HL-60/S4 treated with retinoic acid at 250 ng/mL for 4 days and 3 days (cell line): ENCODE results near the gene FGFBP1.
"Not testable (repeated sequence)": the region's sequence is repeated elsewhere in the genome, so short reads cannot be mapped to it uniquely, and the experiment has no call there.

Experiments used
- in situ Hi-C: fragments of 300-500 bp; cut with MboI; formaldehyde crosslinking; loops from 2 replicates; pipeline ENCODE4 v1.7.0; 2022; ENCODE audit warnings: low sequenced_read_pairs

Gene FGFBP1

GRCh38 chr4:15948826-15949225, 10.3 kb upstream of the FGFBP1 start:
- in situ Hi-C loops, result no loop called here

- in situ Hi-C loops, result no loop called here
Observed at GRCh38 chr4:15947684-15948083, 9.1 kb upstream of the FGFBP1 start.

- in situ Hi-C loops, result no loop called here
Observed at GRCh38 chr4:15945516-15945915, 7.0 kb upstream of the FGFBP1 start.

GRCh38 chr4:15944895-15945294, 6.4 kb upstream of the FGFBP1 start:
- in situ Hi-C loops, result no loop called here

GRCh38 chr4:15942283-15942682, 3.7 kb upstream of the FGFBP1 start:
- in situ Hi-C loops, result no loop called here

- in situ Hi-C loops, result no loop called here
Observed at GRCh38 chr4:15938182-15938581, 358 bp downstream of the FGFBP1 start.

GRCh38 chr4:15936495-15936894, 2.0 kb downstream of the FGFBP1 start:
- in situ Hi-C loops, result no loop called here

GRCh38 chr4:15935504-15936402, 2.8 kb downstream of the FGFBP1 start:
- in situ Hi-C loops, result no loop called here

- in situ Hi-C loops, result no loop called here
Observed at GRCh38 chr4:15934259-15934658, 4.3 kb downstream of the FGFBP1 start.

GRCh38 chr4:15931451-15932210, 6.9 kb downstream of the FGFBP1 start:
- in situ Hi-C loops, result no loop called here

GRCh38 chr4:15930314-15930713, 8.2 kb downstream of the FGFBP1 start:
- in situ Hi-C loops, result no loop called here

- in situ Hi-C loops, result no loop called here
Observed at GRCh38 chr4:15929540-15929939, 9.0 kb downstream of the FGFBP1 start.

GRCh38 chr4:15928883-15929282, 9.7 kb downstream of the FGFBP1 start:
- in situ Hi-C loops, result no loop called here

GRCh38 chr4:15926486-15926885, 12.1 kb downstream of the FGFBP1 start:
- in situ Hi-C loops, result no loop called here

GRCh38 chr4:15925830-15926229, 12.7 kb downstream of the FGFBP1 start:
- in situ Hi-C loops, result no loop called here

- in situ Hi-C loops, result no loop called here
Observed at GRCh38 chr4:15921592-15921932, 17.0 kb downstream of the FGFBP1 start.

GRCh38 chr4:15920723-15921591, 17.6 kb downstream of the FGFBP1 start:
- in situ Hi-C loops, result no loop called here

GRCh38 chr4:15918484-15919129, 19.9 kb downstream of the FGFBP1 start:
- in situ Hi-C loops, result no loop called here

- in situ Hi-C loops, result no loop called here
Observed at GRCh38 chr4:15917297-15917696, 21.2 kb downstream of the FGFBP1 start.

- in situ Hi-C loops, result not testable (repeated sequence)
Observed at GRCh38 chr4:15916358-15916757, 22.2 kb downstream of the FGFBP1 start.

GRCh38 chr4:15914736-15915135, 23.8 kb downstream of the FGFBP1 start:
- in situ Hi-C loops, result no loop called here
